Bronchial epithelial cell (primary cell): Measurements from ENCODE around the gene MPO. TPM values are rescaled to one million over a fixed set of nuclear protein-coding genes. Genes with fewer than 3 reads are reported as not detected.
A peak's percentile ranks its signal among the peaks of the same experiment; 100 is the strongest.

Source experiments
- DNase-seq: peaks from one replicate; pipeline ENCODE4 v3.0.0-alpha.2; 2010; ENCODE audit warnings: low read depth
- FAIRE-seq: peaks from 2 replicates; lab custom pipeline; 2011; peaks lifted over from hg19 to GRCh38; lab: Jason Lieb, UNC
- H3K27me3 ChIP-seq: 2 replicates; pipeline ENCODE4 v1.5.1; 2011; ENCODE audit warnings: low read length; ENCODE audit not compliant: control insufficient read depth, insufficient read depth
- H3K36me3 ChIP-seq: 2 replicates; pipeline ENCODE4 v1.5.1; 2011; ENCODE audit warnings: low read length; ENCODE audit not compliant: control insufficient read depth, insufficient read depth
- H3K4me3 ChIP-seq: 2 replicates; pipeline ENCODE4 v1.5.1; 2011; ENCODE audit warnings: mild to moderate bottlenecking, low read depth, low read length, control low read depth
- CTCF ChIP-seq: IDR thresholded peaks from 2 replicates; pipeline ENCODE4 v1.5.1; 2011; ENCODE audit warnings: mild to moderate bottlenecking, moderate library complexity, low read length, control low read depth, inconsistent platforms; ENCODE audit not compliant: insufficient read depth, severe bottlenecking
- total RNA-seq: library from RNA; depleted of rRNA; stranded (reverse); fragments of >200 nt; gene quantifications from 2 replicates; pipeline ENCODE4 v1.2.1, GENCODE V29; 2014

Gene MPO
- total RNA-seq, 1 donor from 2014 or later = not detected

GRCh38 chr17:58320163-58320558 is 39.4 kb upstream of the MPO start:
- FAIRE-seq = no peak

GRCh38 chr17:58319173-58320162 is 38.7 kb upstream of the MPO start:
- Histone ChIP-seq H3K4me3 (no peak overlapping the region), H3K36me3 (no peaks in the 10 kb centered on the region), H3K27me3 (peaks cover 6% of the 10 kb centered on the region)
- FAIRE-seq = no peak
- DNase-seq = no peak
- no peak for TF ChIP-seq CTCF

More at GRCh38 chr17:58320163-58320558, 39.4 kb upstream of the MPO start:
- DNase-seq = no peak
- TF ChIP-seq CTCF = no peak
- no peaks in the 10 kb centered on the region for H3K36me3 ChIP-seq
- H3K27me3 ChIP-seq = peaks cover 11% of the 10 kb centered on the region
- H3K4me3 ChIP-seq = no peak overlapping the region

GRCh38 chr17:58318627-58319172 is 38.0 kb upstream of the MPO start:
- H3K4me3 ChIP-seq = no peak overlapping the region
- FAIRE-seq (no peak), DNase-seq (no peak)
- H3K36me3 ChIP-seq = no peaks in the 10 kb centered on the region
- TF ChIP-seq CTCF = no peak
- H3K27me3 ChIP-seq = peaks cover 5% of the 10 kb centered on the region

- FAIRE-seq = no peak
- DNase-seq = no peak
- Histone ChIP-seq H3K4me3 (no peak overlapping the region), H3K36me3 (no peaks in the 10 kb centered on the region), H3K27me3 (peaks cover 4% of the 10 kb centered on the region)
- no peak for TF ChIP-seq CTCF
Measured at GRCh38 chr17:58318065-58318481, 37.3 kb upstream of the MPO start.

- FAIRE-seq (peak; percentile 47), DNase-seq (peak; percentile 85)
- peaks cover 4% of the 10 kb centered on the region for H3K27me3 ChIP-seq
- no peak overlapping the region for H3K4me3 ChIP-seq
- peak; percentile 91 for TF ChIP-seq CTCF
- no peaks in the 10 kb centered on the region for H3K36me3 ChIP-seq
Measured at GRCh38 chr17:58317421-58318064, 36.8 kb upstream of the MPO start.
